ENCODE data around the gene CISD3. TPM values are rescaled to one million over a fixed set of nuclear protein-coding genes. Genes with fewer than 3 reads are reported as not detected.

Gene CISD3
- total and polyA plus RNA-seq, 2 donors (not counting 1 experiment from before 2014, with no cell fraction given) = 5.0 to 11.3 TPM

GRCh38 chr17:38751808-38752307, 21.7 kb downstream of the CISD3 start:
- H3K4me1 Mint-ChIP-seq = peaks cover 48% of the 10 kb centered on the region
- no peak for TF ChIP-seq EZH2 (IDR thresholded peaks at IDR 0.05; ENCODE audit: borderline replicate concordance, insufficient read depth, low read depth, low read length, poor library complexity, severe bottlenecking)
- TF ChIP-seq CTCF (IDR thresholded peaks at IDR 0.05) = no peak

More at GRCh38 chr17:38751808-38752307, 21.7 kb downstream of the CISD3 start:
- H4K20me1 ChIP-seq (ENCODE audit: control insufficient read depth, insufficient read depth, low read length, poor library complexity, severe bottlenecking) = peaks cover 42% of the 10 kb centered on the region
- intact Hi-C loops (cut with micrococcal nuclease) = loop anchor here (1.0 to 5.0 kb wide), 9 partner anchors 22 to 402 kb away; partner anchors contain the start of genes CISD3, CWC25, LASP1 and RPL23
- peak overlapping the region; percentile 98 for H2AFZ ChIP-seq (ENCODE audit: insufficient read depth, low read depth, low read length, poor library complexity, severe bottlenecking)
- ChIA-PET POLR2A (interaction anchor here (0.5 to 1.5 kb wide), 12 partner anchors 11 to 1008 kb away, joined by 3 to 10 read pairs (median 4); partner anchors contain the start of genes CISD3, CWC25, MLLT6 and PIP4K2B), CTCF (interaction anchor here (0.6 to 2.6 kb wide), 11 partner anchors 17 to 402 kb away, joined by 3 to 10 read pairs (median 4); partner anchors contain the start of genes CISD3 and LASP1)
- Mint-ChIP-seq H3K9me3 (ENCODE audit: insufficient read depth) (no peaks in the 10 kb centered on the region), H3K4me3 (peak overlapping the region; percentile 94), H3K27me3 (peaks cover 22% of the 10 kb centered on the region), H3K27ac (peak overlapping the region; percentile 93)
- H3K4me1 ChIP-seq (ENCODE audit: control insufficient read depth in 2 of 2, insufficient read depth in 2 of 2, low read length in 2 of 2) = peaks cover 54 to 64% of the 10 kb centered on the region in 2 donors
- H3K4me3 ChIP-seq (ENCODE audit: control extremely low read depth in 1 of 5, extremely low read depth in 1 of 5, insufficient read depth in 1 of 5, low read depth in 2 of 5, low read length in 4 of 5) = peak overlapping the region; percentile 61 to 100 (median 95)
- peak overlapping the region; percentile 79 for H3K4me2 ChIP-seq (replicated peaks; ENCODE audit: low read depth, low read length, poor library complexity, severe bottlenecking)
- H3K27ac ChIP-seq (ENCODE audit: low read length in 2 of 2) = peak overlapping the region; percentile 88 to 95
- H3K27me3 ChIP-seq (replicated peaks in 1 of 4; ENCODE audit: control extremely low read depth in 1 of 4, control insufficient read depth in 3 of 4, insufficient read depth in 4 of 4, low read length in 3 of 4) = peaks cover 0 to 41% (median 25%) of the 10 kb centered on the region in 4 experiments
- H3K79me2 ChIP-seq (ENCODE audit: control insufficient read depth, insufficient read depth, low read length) = peaks cover 43% of the 10 kb centered on the region
- H3K9ac ChIP-seq (ENCODE audit: low read length) = peak overlapping the region; percentile 96
- peak; percentile 91 for DNase-seq
- ATAC-seq (ENCODE audit: low read depth) = peak; percentile 19
- peaks cover 0 to 19% of the 10 kb centered on the region in 2 experiments for H3K36me3 ChIP-seq (replicated peaks in 1 of 2; ENCODE audit: control extremely low read depth in 1 of 2, control insufficient read depth in 1 of 2, extremely low read depth in 1 of 2, insufficient read depth in 2 of 2, low read length in 1 of 2)
- H3K9me3 ChIP-seq (ENCODE audit: control extremely low read depth in 1 of 3, control insufficient read depth in 2 of 3, insufficient read depth in 1 of 3, low read length in 2 of 3) = peaks cover 0 to 9% (median 0%) of the 10 kb centered on the region in 3 donors
- WGBS (ENCODE audit: insufficient coverage) = 0% methylated on average over 44 of the region's 44 CpGs
